ENCODE measurements around the gene WFIKKN2.

WFIKKN2 gene

GRCh38 chr17:50867363-50868139 lies 32.2 kb downstream of the WFIKKN2 start:
- ChIA-PET CTCF (interaction anchor here (1.0 to 21.7 kb wide), 3 partner anchors 16 to 96 kb away, joined by 3 to 758 read pairs (median 162); no protein-coding TSS in a partner anchor), POLR2A (interaction anchor here (0.7 to 5.9 kb wide), 8 partner anchors 11 to 86 kb away, joined by 3 to 126 read pairs (median 23); no protein-coding TSS in a partner anchor)
- no peak for TF ChIP-seq CTCF (IDR thresholded peaks at IDR 0.05; ENCODE audit: insufficient read depth, low read length, missing control alignments)
- peak; percentile 46 for DNase-seq (ENCODE audit: low read depth, low spot score)
- H3K4me3 ChIP-seq (ENCODE audit: low read depth, low read length), result peak overlapping the region; percentile 71

- no peak overlapping the region; the same call in 1 of the 2 replicates for H3K4me3 ChIP-seq (ENCODE audit: low read depth, low read length)
- POLR2A ChIA-PET, result interaction anchor here (0.7 to 5.9 kb wide), 2 partner anchors 11 to 85 kb away, joined by 3 to 126 read pairs; no protein-coding TSS in a partner anchor
- CTCF ChIA-PET, result interaction anchor here (21.7 kb wide), 1 partner anchor 80 kb away, joined by 758 read pairs; no protein-coding TSS in a partner anchor
- DNase-seq (ENCODE audit: low read depth, low spot score), result no peak
- no peak for TF ChIP-seq CTCF (IDR thresholded peaks at IDR 0.05; ENCODE audit: insufficient read depth, low read length, missing control alignments)
Measured at GRCh38 chr17:50868140-50868438, 32.7 kb downstream of the WFIKKN2 start.

- DNase-seq (ENCODE audit: low read depth, low spot score), result no peak
- ChIA-PET POLR2A (no interaction called here), CTCF (no interaction called here)
- no peak overlapping the region for H3K4me3 ChIP-seq (ENCODE audit: low read depth, low read length)
- TF ChIP-seq CTCF (IDR thresholded peaks at IDR 0.05; ENCODE audit: insufficient read depth, low read length, missing control alignments), result no peak
Measured at GRCh38 chr17:50868602-50869001, 33.2 kb downstream of the WFIKKN2 start.

GRCh38 chr17:50871364-50871763 lies 36.0 kb downstream of the WFIKKN2 start:
- CTCF ChIA-PET, result interaction anchor here (1.5 kb wide), 1 partner anchor 59 kb away, joined by 3 read pairs; no protein-coding TSS in a partner anchor
- POLR2A ChIA-PET, result no interaction called here
- no peak for DNase-seq (ENCODE audit: low read depth, low spot score)
- no peak for TF ChIP-seq CTCF (IDR thresholded peaks at IDR 0.05; ENCODE audit: insufficient read depth, low read length, missing control alignments)
- H3K4me3 ChIP-seq (ENCODE audit: low read depth, low read length), result no peak overlapping the region

- POLR2A ChIA-PET, result no interaction called here
Measured at GRCh38 chr17:50871898-50872297, 36.5 kb downstream of the WFIKKN2 start.

More at GRCh38 chr17:50871898-50872297, 36.5 kb downstream of the WFIKKN2 start:
- no peak for DNase-seq (ENCODE audit: low read depth, low spot score)
- no peak for TF ChIP-seq CTCF (IDR thresholded peaks at IDR 0.05; ENCODE audit: insufficient read depth, low read length, missing control alignments)
- CTCF ChIA-PET, result interaction anchor here (1.2 to 1.5 kb wide), 2 partner anchors 20 to 58 kb away, joined by 3 to 4 read pairs; no protein-coding TSS in a partner anchor
- no peak overlapping the region for H3K4me3 ChIP-seq (ENCODE audit: low read depth, low read length)

All from AG04449 (cell line).